ENCODE measurements around the gene NOS3.

NOS3 gene

DNA sequence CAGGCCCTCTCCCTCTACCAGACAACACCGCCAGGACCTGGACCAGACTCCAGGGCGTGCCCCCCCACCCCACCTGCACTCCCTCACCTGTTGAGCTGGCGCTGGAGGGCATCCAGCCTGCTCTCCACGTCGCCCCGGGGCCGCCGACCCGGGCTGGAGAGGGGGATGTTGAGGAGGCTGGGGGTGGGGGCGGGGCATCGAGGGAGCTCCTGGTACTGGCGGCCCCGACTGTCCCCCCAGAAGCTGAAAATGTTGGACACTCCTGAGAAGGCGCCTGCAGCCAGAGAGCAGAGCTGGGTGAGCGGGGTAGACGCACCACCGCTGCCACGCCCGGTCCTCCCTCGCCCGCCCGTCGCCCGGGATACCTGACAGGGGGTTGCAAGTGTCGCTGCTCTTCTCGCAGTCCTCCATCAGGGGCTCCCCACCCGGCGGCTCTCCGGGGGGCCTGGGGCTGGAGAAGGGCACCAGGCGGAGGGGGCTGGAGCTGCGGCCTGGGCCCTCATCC lies 43.5 kb upstream of the NOS3 start:
- ATAC-seq (ENCODE audit: insufficient read depth, low read depth) (no peak), DNase-seq (no peak)
- H3K9me3 ChIP-seq (ENCODE audit: insufficient read depth, low read length, severe bottlenecking), result no peaks in the 10 kb centered on the region
- TF ChIP-seq EZH2 (IDR thresholded peaks at IDR 0.05; ENCODE audit: borderline replicate concordance, low read depth, low read length, severe bottlenecking), result no peak
- TF ChIP-seq, protein P1, sequence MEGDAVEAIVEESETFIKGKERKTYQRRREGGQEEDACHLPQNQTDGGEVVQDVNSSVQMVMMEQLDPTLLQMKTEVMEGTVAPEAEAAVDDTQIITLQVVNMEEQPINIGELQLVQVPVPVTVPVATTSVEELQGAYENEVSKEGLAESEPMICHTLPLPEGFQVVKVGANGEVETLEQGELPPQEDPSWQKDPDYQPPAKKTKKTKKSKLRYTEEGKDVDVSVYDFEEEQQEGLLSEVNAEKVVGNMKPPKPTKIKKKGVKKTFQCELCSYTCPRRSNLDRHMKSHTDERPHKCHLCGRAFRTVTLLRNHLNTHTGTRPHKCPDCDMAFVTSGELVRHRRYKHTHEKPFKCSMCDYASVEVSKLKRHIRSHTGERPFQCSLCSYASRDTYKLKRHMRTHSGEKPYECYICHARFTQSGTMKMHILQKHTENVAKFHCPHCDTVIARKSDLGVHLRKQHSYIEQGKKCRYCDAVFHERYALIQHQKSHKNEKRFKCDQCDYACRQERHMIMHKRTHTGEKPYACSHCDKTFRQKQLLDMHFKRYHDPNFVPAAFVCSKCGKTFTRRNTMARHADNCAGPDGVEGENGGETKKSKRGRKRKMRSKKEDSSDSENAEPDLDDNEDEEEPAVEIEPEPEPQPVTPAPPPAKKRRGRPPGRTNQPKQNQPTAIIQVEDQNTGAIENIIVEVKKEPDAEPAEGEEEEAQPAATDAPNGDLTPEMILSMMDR (IDR thresholded peaks at IDR 0.05; ENCODE audit: borderline replicate concordance, extremely low read depth, low read length, poor library complexity, severe bottlenecking), result no peak
- no peak overlapping the region for H3K4me2 ChIP-seq (ENCODE audit: insufficient read depth, low read length)
- no peaks in the 10 kb centered on the region for H3K36me3 ChIP-seq (ENCODE audit: insufficient read depth, low read length)
- no peak overlapping the region for H3K27ac ChIP-seq (ENCODE audit: low read length)
- no peak overlapping the region for H3K9ac ChIP-seq (ENCODE audit: low read depth, low read length)
- H3K27me3 ChIP-seq (ENCODE audit: insufficient read depth, low read length, poor library complexity), result no peaks in the 10 kb centered on the region
- H4K20me1 ChIP-seq (ENCODE audit: insufficient read depth, low read length), result no peaks in the 10 kb centered on the region; the same call in 1 of the 2 replicates
- H2AFZ ChIP-seq (ENCODE audit: low read depth, low read length), result no peak overlapping the region
- H3K79me2 ChIP-seq (ENCODE audit: insufficient read depth, low read length), result no peaks in the 10 kb centered on the region
- H3K4me3 ChIP-seq (ENCODE audit: low read depth in 1 of 2, low read length in 2 of 2), result no peak overlapping the region
- peaks cover 2% of the 10 kb centered on the region for H3K4me1 ChIP-seq (ENCODE audit: insufficient read depth, low read length)

DNA sequence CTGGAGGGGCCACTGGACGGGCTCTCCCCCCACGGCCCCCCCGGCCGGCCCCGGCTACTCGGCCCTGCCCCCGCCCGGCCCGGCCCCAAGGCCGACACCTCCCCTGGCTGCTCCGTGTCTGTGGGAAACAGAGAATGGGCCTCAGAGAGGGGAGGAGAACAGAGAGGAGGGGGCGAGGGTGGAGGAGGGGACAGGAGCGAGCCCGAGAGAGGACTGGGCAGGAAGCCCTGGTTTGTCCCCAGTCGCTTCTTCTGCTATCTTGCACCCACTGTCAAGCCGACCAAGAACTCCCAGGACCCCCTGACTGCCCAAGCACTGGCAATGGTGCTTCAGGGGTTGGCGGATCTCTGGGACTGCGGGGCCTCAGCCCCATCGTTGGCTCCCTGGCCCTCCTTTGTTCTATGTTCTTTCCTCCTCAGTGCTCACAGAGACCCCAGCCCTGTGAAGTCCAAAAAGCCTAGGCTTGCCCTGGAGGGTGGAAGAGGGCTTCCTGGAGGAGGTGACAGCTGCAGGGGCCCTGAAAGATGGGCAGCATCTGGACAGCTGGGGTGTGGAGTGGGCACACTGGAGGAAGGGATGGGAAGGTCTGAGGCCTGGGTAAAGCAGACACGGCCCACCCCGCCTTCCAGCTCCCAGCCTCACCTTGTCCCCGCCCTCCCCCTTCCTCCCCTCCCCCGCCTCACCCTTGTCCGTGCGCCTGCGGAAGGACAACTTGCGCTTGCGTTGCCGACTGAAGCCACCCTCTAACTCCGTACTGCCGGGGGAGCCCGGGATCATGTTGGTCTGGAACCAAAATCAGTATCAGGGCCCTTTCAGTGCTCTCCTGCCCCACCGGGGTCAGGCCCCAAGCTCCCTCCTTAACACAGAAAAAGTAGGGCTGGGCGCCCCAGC lies 42.8 kb upstream of the NOS3 start:
- no peaks in the 10 kb centered on the region for H3K36me3 ChIP-seq (ENCODE audit: insufficient read depth, low read length)
- H3K4me1 ChIP-seq (ENCODE audit: insufficient read depth, low read length), result no peaks in the 10 kb centered on the region
- H3K4me3 ChIP-seq (ENCODE audit: low read depth in 1 of 2, low read length in 2 of 2), result no peak overlapping the region
- no peak overlapping the region for H3K27ac ChIP-seq (ENCODE audit: low read length)
- ATAC-seq (ENCODE audit: insufficient read depth, low read depth), result no peak
- no peaks in the 10 kb centered on the region for H3K79me2 ChIP-seq (ENCODE audit: insufficient read depth, low read length)
- no peaks in the 10 kb centered on the region for H4K20me1 ChIP-seq (ENCODE audit: insufficient read depth, low read length)
- no peaks in the 10 kb centered on the region for H3K27me3 ChIP-seq (ENCODE audit: insufficient read depth, low read length, poor library complexity)
- DNase-seq, result no peak
- no peak overlapping the region for H3K9ac ChIP-seq (ENCODE audit: low read depth, low read length)
- H3K4me2 ChIP-seq (ENCODE audit: insufficient read depth, low read length), result no peak overlapping the region
- TF ChIP-seq, protein P1 (IDR thresholded peaks at IDR 0.05; ENCODE audit: borderline replicate concordance, extremely low read depth, low read length, poor library complexity, severe bottlenecking), result no peak
- TF ChIP-seq EZH2 (IDR thresholded peaks at IDR 0.05; ENCODE audit: borderline replicate concordance, low read depth, low read length, severe bottlenecking), result no peak
- H2AFZ ChIP-seq (ENCODE audit: low read depth, low read length), result no peak overlapping the region
- H3K9me3 ChIP-seq (ENCODE audit: insufficient read depth, low read length, severe bottlenecking), result no peaks in the 10 kb centered on the region

DNA sequence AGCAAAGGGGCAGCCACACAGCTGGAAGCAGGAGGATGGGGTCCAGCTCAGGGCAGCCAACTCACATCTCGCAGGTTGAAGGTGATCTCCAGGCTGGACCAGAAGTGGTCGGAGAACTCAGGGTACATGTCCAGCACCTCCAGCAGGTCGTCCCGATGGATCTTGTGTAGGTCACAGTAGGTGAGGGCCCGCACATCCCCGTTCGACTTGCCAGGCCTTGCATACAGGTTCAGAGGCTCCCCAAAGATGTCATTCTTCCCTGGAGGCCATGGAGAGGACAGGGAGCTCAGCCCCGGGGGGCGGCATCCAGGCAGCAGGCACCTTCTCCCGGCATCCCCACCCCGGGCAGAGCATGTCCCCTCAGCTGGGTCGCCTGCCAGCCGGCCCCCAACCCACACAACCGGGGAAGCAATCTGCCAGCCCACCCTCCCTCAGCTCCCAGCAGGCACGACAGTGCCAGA lies 42.0 kb upstream of the NOS3 start:
- TF ChIP-seq EZH2 (IDR thresholded peaks at IDR 0.05; ENCODE audit: borderline replicate concordance, low read depth, low read length, severe bottlenecking), result no peak
- TF ChIP-seq, protein P1 (IDR thresholded peaks at IDR 0.05; ENCODE audit: borderline replicate concordance, extremely low read depth, low read length, poor library complexity, severe bottlenecking), result no peak
- no peaks in the 10 kb centered on the region for H3K9me3 ChIP-seq (ENCODE audit: insufficient read depth, low read length, severe bottlenecking)
- no peak overlapping the region for H2AFZ ChIP-seq (ENCODE audit: low read depth, low read length)
- ATAC-seq (ENCODE audit: insufficient read depth, low read depth) (no peak), DNase-seq (no peak)
- H3K4me3 ChIP-seq (ENCODE audit: low read depth in 1 of 2, low read length in 2 of 2), result no peak overlapping the region
- H3K9ac ChIP-seq (ENCODE audit: low read depth, low read length), result no peak overlapping the region
- no peak overlapping the region for H3K4me2 ChIP-seq (ENCODE audit: insufficient read depth, low read length)
- H3K27me3 ChIP-seq (ENCODE audit: insufficient read depth, low read length, poor library complexity), result no peaks in the 10 kb centered on the region
- no peaks in the 10 kb centered on the region for H4K20me1 ChIP-seq (ENCODE audit: insufficient read depth, low read length)
- H3K4me1 ChIP-seq (ENCODE audit: insufficient read depth, low read length), result no peaks in the 10 kb centered on the region
- H3K36me3 ChIP-seq (ENCODE audit: insufficient read depth, low read length), result no peaks in the 10 kb centered on the region
- no peaks in the 10 kb centered on the region for H3K79me2 ChIP-seq (ENCODE audit: insufficient read depth, low read length)
- H3K27ac ChIP-seq (ENCODE audit: low read length), result no peak overlapping the region

All from DND-41 (cell line).